Measurements from ENCODE around the gene MAP3K7.

MAP3K7 gene

DNA sequence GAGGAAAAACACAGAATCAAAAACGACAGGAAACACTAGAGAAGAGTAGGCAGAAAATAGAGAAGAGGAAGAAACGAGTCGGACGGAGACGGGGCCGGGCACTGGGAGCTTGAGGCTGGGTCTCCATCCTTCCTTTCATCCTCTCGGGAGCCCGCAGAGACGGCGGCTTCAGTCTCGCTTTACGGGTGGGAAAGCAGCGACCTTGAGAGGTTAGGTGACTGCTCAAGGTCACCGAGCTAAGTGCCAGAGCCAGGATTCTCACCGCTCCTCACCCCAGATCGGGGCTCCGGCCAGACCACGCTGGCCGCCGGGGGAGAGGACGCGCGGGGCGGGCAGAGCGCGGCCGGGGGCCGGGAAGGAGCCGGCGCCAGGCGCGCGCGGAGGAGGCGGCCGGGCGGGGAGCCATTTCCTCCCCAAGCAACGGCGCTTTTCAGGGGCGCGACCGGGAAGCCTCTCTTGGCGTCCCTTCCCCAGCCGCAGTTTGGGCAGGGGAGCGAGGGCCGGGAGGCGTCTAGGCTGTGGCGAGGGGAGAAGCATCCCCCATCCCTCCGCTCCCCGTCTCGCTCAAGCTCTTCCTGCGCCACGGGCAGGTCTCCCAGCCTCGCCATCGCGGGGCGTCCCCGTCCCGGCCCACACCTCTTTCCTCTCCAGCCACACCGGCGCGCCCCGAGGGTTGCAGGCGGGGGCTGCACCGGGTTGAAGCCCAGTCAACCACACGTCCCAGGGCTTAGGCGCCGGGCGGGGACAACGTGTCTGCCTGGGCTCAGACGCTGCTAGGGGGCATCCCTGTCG lies 24.1 kb upstream of the MAP3K7 start:
- Histone ChIP-seq H3K27me3 (ENCODE audit: control insufficient read depth, low read length) (peaks cover 48% of the 10 kb centered on the region), H3K36me3 (ENCODE audit: control insufficient read depth, low read length) (no peaks in the 10 kb centered on the region), H3K9me2 (replicated peaks; ENCODE audit: control insufficient read depth, low read length) (no peaks in the 10 kb centered on the region), H3K27ac (ENCODE audit: low read depth, low read length) (no peak overlapping the region), H3K79me2 (ENCODE audit: control insufficient read depth, low read length) (no peaks in the 10 kb centered on the region), H3F3A (ENCODE audit: control insufficient read depth, insufficient read depth) (peaks cover 5% of the 10 kb centered on the region; the same call in 1 of the 2 replicates), H4K20me1 (ENCODE audit: control insufficient read depth, insufficient read depth, low read depth, low read length) (no peaks in the 10 kb centered on the region), H3K4me2 (ENCODE audit: low read length) (peak overlapping the region; percentile 93), H3K4me1 (ENCODE audit: control insufficient read depth, low read length) (peaks cover 13% of the 10 kb centered on the region), H3K9me3 (ENCODE audit: control insufficient read depth, insufficient read depth, low read length) (no peaks in the 10 kb centered on the region), H3K4me3 (ENCODE audit: low read length) (peak overlapping the region; percentile 77)
- TF ChIP-seq EZH2phosphoT487 (IDR thresholded peaks at IDR 0.05; ENCODE audit: borderline replicate concordance, low read length): peak; percentile 80
- TF ChIP-seq, protein P1, sequence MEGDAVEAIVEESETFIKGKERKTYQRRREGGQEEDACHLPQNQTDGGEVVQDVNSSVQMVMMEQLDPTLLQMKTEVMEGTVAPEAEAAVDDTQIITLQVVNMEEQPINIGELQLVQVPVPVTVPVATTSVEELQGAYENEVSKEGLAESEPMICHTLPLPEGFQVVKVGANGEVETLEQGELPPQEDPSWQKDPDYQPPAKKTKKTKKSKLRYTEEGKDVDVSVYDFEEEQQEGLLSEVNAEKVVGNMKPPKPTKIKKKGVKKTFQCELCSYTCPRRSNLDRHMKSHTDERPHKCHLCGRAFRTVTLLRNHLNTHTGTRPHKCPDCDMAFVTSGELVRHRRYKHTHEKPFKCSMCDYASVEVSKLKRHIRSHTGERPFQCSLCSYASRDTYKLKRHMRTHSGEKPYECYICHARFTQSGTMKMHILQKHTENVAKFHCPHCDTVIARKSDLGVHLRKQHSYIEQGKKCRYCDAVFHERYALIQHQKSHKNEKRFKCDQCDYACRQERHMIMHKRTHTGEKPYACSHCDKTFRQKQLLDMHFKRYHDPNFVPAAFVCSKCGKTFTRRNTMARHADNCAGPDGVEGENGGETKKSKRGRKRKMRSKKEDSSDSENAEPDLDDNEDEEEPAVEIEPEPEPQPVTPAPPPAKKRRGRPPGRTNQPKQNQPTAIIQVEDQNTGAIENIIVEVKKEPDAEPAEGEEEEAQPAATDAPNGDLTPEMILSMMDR (IDR thresholded peaks at IDR 0.05; ENCODE audit: low read depth, low read length, poor library complexity, severe bottlenecking): no peak

DNA sequence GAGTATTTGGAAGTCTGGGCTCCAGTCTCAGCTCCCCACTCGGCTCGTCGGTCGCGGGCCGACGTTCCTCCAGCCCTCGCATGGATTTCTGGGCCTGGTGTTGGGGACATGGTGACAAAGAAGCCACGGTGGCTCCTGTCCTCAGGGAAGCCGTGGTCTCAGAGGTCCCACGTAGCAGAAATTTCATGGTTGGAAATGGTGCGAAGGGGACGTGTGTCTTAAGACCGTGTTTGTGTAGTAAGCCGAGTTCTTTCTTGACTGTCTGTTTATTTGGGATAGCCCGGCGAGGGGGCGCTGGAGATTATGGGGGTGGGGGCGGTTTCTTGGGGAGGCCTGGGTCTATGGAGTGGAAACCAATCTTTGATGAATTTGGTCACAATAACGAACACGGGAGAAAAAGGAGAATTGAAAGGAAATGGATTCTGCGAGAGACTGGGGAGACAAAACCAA lies 23.5 kb upstream of the MAP3K7 start:
- Histone ChIP-seq H3K79me2 (ENCODE audit: control insufficient read depth, low read length) (no peaks in the 10 kb centered on the region), H3K4me1 (ENCODE audit: control insufficient read depth, low read length) (peaks cover 13% of the 10 kb centered on the region), H3K4me3 (ENCODE audit: low read length) (peak overlapping the region; percentile 77), H3K9me2 (replicated peaks; ENCODE audit: control insufficient read depth, low read length) (no peaks in the 10 kb centered on the region), H3K4me2 (ENCODE audit: low read length) (peak overlapping the region; percentile 93), H3K36me3 (ENCODE audit: control insufficient read depth, low read length) (no peaks in the 10 kb centered on the region), H3K27ac (ENCODE audit: low read depth, low read length) (no peak overlapping the region), H4K20me1 (ENCODE audit: control insufficient read depth, insufficient read depth, low read depth, low read length) (no peaks in the 10 kb centered on the region), H3F3A (ENCODE audit: control insufficient read depth, insufficient read depth) (peaks cover 5% of the 10 kb centered on the region; the same call in 1 of the 2 replicates), H3K9me3 (ENCODE audit: control insufficient read depth, insufficient read depth, low read length) (no peaks in the 10 kb centered on the region), H3K27me3 (ENCODE audit: control insufficient read depth, low read length) (peaks cover 45% of the 10 kb centered on the region)
- TF ChIP-seq EZH2phosphoT487 (IDR thresholded peaks at IDR 0.05; ENCODE audit: borderline replicate concordance, low read length): no peak
- TF ChIP-seq, protein P1 (IDR thresholded peaks at IDR 0.05; ENCODE audit: low read depth, low read length, poor library complexity, severe bottlenecking): no peak

DNA sequence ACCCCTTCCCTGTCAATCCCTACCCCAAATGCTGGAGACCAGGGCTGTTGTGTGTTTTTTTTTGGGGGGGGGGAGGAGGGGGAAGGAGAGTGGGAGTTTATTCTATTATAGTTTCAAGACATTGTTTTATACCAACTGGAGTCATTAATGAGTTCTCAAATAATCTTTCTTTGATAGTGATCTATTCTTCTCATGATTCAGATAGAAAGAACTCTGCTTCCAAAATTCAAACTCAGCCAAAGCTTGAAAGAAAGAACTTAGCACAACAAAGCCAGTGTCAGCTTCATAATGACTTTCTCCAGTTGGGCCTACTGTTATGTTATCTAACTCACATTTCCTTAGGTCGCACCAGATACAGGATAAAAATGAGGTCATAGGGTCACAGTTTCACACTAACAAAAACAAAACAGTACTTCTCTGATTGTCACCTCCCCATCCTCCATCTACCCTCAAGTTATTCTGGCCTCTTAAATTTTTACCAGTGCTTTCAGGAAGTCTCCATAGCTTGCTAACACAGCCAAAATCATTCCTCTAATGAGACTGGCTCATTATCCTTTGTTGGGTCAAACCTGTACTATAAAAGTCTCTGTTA lies 19.0 kb upstream of the MAP3K7 start:
- Histone ChIP-seq H3K4me3 (ENCODE audit: low read length) (no peak overlapping the region), H3K9me3 (ENCODE audit: control insufficient read depth, insufficient read depth, low read length) (no peaks in the 10 kb centered on the region), H3K4me1 (ENCODE audit: control insufficient read depth, low read length) (peaks cover 6% of the 10 kb centered on the region), H3K36me3 (ENCODE audit: control insufficient read depth, low read length) (no peaks in the 10 kb centered on the region), H3K4me2 (ENCODE audit: low read length) (no peak overlapping the region), H3K79me2 (ENCODE audit: control insufficient read depth, low read length) (no peaks in the 10 kb centered on the region), H3K9me2 (replicated peaks; ENCODE audit: control insufficient read depth, low read length) (no peaks in the 10 kb centered on the region), H3F3A (ENCODE audit: control insufficient read depth, insufficient read depth) (peaks cover 5% of the 10 kb centered on the region; the same call in 1 of the 2 replicates), H3K27ac (ENCODE audit: low read depth, low read length) (no peak overlapping the region), H4K20me1 (ENCODE audit: control insufficient read depth, insufficient read depth, low read depth, low read length) (no peaks in the 10 kb centered on the region), H3K27me3 (ENCODE audit: control insufficient read depth, low read length) (peaks cover 41% of the 10 kb centered on the region)
- TF ChIP-seq EZH2phosphoT487 (IDR thresholded peaks at IDR 0.05; ENCODE audit: borderline replicate concordance, low read length): no peak
- TF ChIP-seq, protein P1 (IDR thresholded peaks at IDR 0.05; ENCODE audit: low read depth, low read length, poor library complexity, severe bottlenecking): no peak

All from DOHH2 (cell line).